ENCODE results near the gene DIS3L2. TPM values are rescaled to one million over a fixed set of nuclear protein-coding genes. Genes with fewer than 3 reads are reported as not detected.

Gene DIS3L2
- polyA plus RNA-seq, 1 experiment, result 8.2 TPM

DNA sequence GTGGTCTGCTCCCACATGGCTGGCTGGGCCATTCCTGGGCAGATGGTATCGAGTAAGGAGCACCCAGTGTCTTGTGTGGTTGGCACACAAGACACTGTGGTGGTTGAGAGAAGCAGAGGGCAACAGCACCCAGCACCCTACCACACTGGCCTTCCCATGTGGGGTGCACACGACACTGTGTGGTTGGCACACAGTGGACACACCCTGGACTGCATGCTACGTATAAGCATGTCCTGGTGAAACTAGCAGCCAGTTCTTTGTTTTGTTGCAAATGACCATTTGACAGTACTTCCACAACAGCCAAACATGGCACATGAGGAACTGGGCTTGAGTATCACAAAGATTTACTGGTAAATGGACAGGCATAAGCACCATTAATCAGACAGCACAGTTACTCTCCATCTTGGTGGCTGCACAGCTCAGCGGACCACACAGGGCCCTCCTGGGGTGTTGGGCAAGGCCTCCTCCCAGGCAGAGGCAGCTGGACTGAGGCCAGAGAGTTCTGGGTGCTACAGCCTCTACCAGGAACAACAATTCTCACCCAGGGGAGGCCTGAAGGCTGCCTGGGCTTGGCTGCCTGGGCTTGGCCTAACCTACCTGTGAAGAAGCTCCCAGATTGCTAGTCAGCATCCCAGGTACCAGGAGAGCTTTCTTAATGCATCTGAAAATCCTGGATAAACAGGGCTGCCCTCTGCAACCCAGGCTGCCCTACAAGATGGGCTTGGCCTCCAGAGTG lies 357.7 kb downstream of the DIS3L2 start:
- H3K27ac ChIP-seq (ENCODE audit: low read depth, low read length), result no peak overlapping the region
- H3K9me3 ChIP-seq (ENCODE audit: control insufficient read depth, insufficient read depth, low read length), result peaks cover under 1% of the 10 kb centered on the region; the same call in 1 of the 2 replicates
- ChIA-PET POLR2A (no interaction called here), CTCF (no interaction called here)
- no peak for DNase-seq (ENCODE audit: low read depth, low spot score)
- no peak overlapping the region for H3K4me3 ChIP-seq (ENCODE audit: low read depth, low read length)
- H3K27me3 ChIP-seq (ENCODE audit: control insufficient read depth, insufficient read depth, low read length), result no peaks in the 10 kb centered on the region
- TF ChIP-seq CTCF (IDR thresholded peaks at IDR 0.05; ENCODE audit: low read depth, low read length), result no peak

GRCh38 chr2:232319803-232320442 lies 358.4 kb downstream of the DIS3L2 start:
- no peak overlapping the region for H3K27ac ChIP-seq (ENCODE audit: low read depth, low read length)
- ChIA-PET POLR2A (no interaction called here), CTCF (interaction anchor here (0.6 kb wide), 1 partner anchor 444 kb away, joined by 9 read pairs; no protein-coding TSS in a partner anchor)
- H3K27me3 ChIP-seq (ENCODE audit: control insufficient read depth, insufficient read depth, low read length), result no peaks in the 10 kb centered on the region
- H3K4me3 ChIP-seq (ENCODE audit: low read depth, low read length), result no peak overlapping the region
- TF ChIP-seq CTCF (IDR thresholded peaks at IDR 0.05; ENCODE audit: low read depth, low read length), result no peak
- no peak for DNase-seq (ENCODE audit: low read depth, low spot score)
- H3K9me3 ChIP-seq (ENCODE audit: control insufficient read depth, insufficient read depth, low read length), result no peaks in the 10 kb centered on the region

GRCh38 chr2:232320443-232320803 lies 358.9 kb downstream of the DIS3L2 start:
- CTCF ChIA-PET, result interaction anchor here (0.6 kb wide), 1 partner anchor 445 kb away, joined by 9 read pairs; no protein-coding TSS in a partner anchor
- DNase-seq (ENCODE audit: low read depth, low spot score), result no peak

DNA sequence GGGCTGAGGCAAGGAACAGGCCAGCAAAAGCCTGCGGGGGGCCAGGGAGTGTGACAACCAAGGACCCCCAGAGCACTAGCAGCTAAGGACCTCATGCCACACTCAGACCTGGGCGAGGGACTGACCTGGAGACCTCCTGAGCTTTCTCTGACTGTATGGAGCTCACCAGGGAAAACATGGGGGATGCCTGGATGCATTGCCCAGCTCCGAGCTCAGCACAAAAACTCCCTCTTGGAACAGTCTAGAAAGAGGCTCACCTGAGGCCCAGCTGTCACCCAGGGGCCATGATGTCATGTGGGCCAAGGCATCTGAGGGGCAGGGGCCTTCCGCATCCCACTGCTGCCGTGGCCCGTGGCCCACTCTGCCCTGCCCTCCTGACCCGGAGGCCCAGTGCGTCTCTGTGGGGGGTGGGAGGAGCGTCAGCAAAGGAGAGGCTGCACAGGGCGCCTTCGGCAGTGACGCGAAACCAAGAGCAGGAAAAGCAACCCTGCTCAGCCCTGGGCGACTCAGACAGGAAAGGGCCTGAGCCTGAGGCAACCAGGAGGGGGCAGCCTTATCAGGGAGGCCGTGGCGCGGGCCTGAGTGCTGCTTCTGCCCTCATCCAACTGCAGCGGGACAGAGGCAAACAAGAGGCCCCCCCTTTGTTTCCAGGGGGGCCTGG lies 359.8 kb downstream of the DIS3L2 start:
- CTCF ChIA-PET, result interaction anchor here (0.6 kb wide), 2 partner anchors 14 to 15 kb away, joined by 3 read pairs; no protein-coding TSS in a partner anchor
- POLR2A ChIA-PET, result no interaction called here
- TF ChIP-seq CTCF (IDR thresholded peaks at IDR 0.05; ENCODE audit: low read depth, low read length), result no peak
- Histone ChIP-seq H3K27ac (ENCODE audit: low read depth, low read length) (no peak overlapping the region), H3K4me3 (ENCODE audit: low read depth, low read length) (no peak overlapping the region), H3K9me3 (ENCODE audit: control insufficient read depth, insufficient read depth, low read length) (no peaks in the 10 kb centered on the region; the same call in 1 of the 2 replicates), H3K27me3 (ENCODE audit: control insufficient read depth, insufficient read depth, low read length) (no peaks in the 10 kb centered on the region)
- DNase-seq (ENCODE audit: low read depth, low spot score), result no peak

More at GRCh38 chr2:232320443-232320803, 358.9 kb downstream of the DIS3L2 start:
- no peak for TF ChIP-seq CTCF (IDR thresholded peaks at IDR 0.05; ENCODE audit: low read depth, low read length)
- POLR2A ChIA-PET, result no interaction called here
- no peak overlapping the region for H3K27ac ChIP-seq (ENCODE audit: low read depth, low read length)
- no peak overlapping the region for H3K4me3 ChIP-seq (ENCODE audit: low read depth, low read length)
- H3K9me3 ChIP-seq (ENCODE audit: control insufficient read depth, insufficient read depth, low read length), result no peaks in the 10 kb centered on the region
- H3K27me3 ChIP-seq (ENCODE audit: control insufficient read depth, insufficient read depth, low read length), result no peaks in the 10 kb centered on the region

All from AG04450 (cell line).